GM12864 (cell line): ENCODE measurements around the gene CIAO2B.
"Not testable (repeated sequence)": the region's sequence is repeated elsewhere in the genome, so short reads cannot be mapped to it uniquely, and the experiment has no call there.

Experiments used
- DNase-seq: peaks from one replicate; pipeline ENCODE4 v3.0.0-alpha.2; 2011; ENCODE audit warnings: low read depth
- H3K4me3 ChIP-seq: 2 replicates; pipeline ENCODE4 v1.5.1; 2011; ENCODE audit warnings: mild to moderate bottlenecking, low read depth, low read length, control low read depth
- CTCF ChIP-seq: IDR thresholded peaks from 2 replicates; pipeline ENCODE4 v1.5.1; 2011; ENCODE audit warnings: low read depth, mild to moderate bottlenecking, moderate library complexity, low read length, control low read depth, inconsistent platforms; ENCODE audit errors: missing control alignments

Gene CIAO2B

GRCh38 chr16:66900721-66901441, 33.3 kb downstream of the CIAO2B start:
- no peak for DNase-seq
- H3K4me3 ChIP-seq: no peak overlapping the region
- no peak for TF ChIP-seq CTCF

GRCh38 chr16:66899945-66900710, 34.1 kb downstream of the CIAO2B start:
- no peak for DNase-seq
- TF ChIP-seq CTCF: no peak
- no peak overlapping the region for H3K4me3 ChIP-seq

DNA sequence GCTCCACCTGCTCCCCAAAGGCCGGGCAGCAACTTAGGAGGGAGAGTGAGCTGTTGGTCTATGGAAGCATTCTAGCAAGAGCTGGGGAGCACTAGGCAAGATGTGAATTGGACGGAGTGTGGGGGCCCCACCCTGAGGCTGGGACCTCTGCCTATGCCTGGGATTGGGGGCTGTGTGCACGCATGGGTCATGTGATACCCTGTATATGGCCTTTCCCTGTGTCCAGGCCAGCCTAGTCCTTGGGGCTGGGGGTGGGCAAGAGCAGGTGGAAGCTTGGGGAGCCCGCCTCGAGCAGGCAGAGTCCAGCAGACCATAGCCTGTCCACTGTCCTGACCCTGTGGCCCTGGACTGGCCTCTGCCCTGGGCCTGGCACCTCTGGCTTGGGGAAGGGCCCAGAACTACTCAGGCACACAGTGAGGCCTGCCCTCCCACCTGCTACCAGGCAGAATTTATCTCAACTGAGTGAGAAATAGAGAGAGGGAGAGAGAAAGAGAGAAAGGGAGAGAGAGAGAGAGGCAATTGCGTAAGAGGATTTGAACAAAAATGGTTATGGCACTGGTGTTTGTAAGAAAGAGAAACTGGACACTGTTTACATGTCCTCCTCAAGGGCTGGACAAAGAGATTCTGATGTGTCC, 34.8 kb downstream of the CIAO2B start:
- DNase-seq: no peak
- TF ChIP-seq CTCF: no peak
- H3K4me3 ChIP-seq: no peak overlapping the region

DNA sequence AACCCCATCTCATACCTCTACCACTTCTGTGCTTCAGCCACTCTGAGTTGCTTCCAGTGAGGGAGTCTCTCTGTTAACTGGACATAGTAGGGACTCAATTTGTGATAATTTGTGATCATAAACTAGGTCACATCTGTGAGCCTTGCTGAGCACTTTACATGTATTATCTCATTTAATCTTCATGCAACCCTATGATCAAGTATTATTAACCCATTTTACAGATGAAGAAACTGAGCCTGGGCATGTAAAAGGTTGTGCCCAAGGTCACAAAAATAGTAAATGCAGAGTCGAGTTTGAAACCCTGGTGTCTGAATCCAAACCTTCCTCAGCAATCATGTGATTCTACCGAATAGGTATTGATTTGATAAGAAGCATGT, 35.3 kb downstream of the CIAO2B start:
- DNase-seq: no peak
- no peak overlapping the region for H3K4me3 ChIP-seq
- TF ChIP-seq CTCF: no peak

GRCh38 chr16:66898207-66898606, 36.0 kb downstream of the CIAO2B start:
- TF ChIP-seq CTCF: no peak
- H3K4me3 ChIP-seq: no peak overlapping the region
- DNase-seq: no peak

DNA sequence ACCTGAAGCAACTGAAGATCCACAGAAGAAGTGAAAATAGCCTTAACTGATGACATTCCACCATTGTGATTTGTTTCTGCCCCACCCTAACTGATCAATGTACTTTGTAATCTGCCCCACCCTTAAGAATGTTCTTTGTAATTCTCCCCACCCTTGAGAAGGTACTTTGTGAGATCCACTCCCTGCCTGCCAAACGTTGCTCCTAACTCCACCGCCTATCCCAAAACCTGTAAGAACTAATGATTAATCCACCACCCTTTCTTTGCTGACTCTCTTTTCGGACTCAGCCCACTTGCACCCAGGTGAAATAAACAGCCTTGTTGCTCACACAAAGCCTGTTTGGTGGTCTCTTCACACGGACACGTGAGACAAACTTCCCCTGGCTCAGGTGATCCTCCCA, 37.5 kb downstream of the CIAO2B start:
- not testable (repeated sequence) for H3K4me3 ChIP-seq

DNA sequence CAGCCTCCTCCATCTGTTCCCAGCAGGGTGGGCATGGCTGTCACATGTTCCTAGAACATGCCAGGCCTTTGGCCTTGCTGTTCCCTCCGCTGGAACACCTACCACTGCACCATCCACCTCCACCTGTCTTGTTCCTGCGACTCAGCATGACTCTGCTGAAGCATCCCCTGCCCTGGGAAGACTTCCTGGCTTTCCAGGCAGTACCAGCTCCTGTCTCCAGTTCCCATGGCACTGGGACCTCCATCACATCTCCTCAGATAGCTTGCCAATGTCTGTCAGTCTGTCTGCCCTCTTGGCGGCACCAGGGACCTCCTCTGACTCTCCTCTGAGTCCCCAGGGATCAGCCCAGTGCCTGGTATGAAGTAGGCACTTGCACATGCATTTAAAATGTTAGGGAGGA, 38.2 kb downstream of the CIAO2B start:
- TF ChIP-seq CTCF: no peak
- H3K4me3 ChIP-seq: no peak overlapping the region
- DNase-seq: no peak

More for the DNA sequence above, 37.5 kb downstream of the CIAO2B start:
- DNase-seq: not testable (repeated sequence)
